ENCODE measurements around the gene MRPL21. TPM values are rescaled to one million over a fixed set of nuclear protein-coding genes. Genes with fewer than 3 reads are reported as not detected.
A peak's percentile ranks its signal among the peaks of the same experiment; 100 is the strongest.

The MRPL21 gene
- total RNA-seq, 1 donor from 2014 or later: 73.8 TPM

DNA sequence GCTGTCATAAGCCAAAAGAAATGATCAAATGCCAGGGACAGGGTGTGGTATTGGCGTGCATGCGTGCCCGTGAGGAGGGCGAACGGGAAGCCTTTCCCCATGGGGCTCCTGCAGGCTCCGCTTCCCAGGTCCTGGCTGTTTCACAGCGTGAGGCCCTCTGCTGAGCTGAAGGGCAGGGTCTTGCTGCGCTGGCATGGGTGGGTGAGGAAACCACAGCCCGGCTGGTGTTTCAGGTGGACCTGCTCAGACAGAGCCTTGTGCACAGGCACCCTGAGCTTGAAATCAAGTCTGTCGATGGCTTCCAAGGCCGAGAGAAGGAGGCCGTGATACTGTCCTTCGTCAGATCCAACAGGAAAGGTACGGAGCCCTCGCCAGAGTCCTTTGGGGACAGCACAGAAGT is 31.4 kb upstream of the MRPL21 start:
- DNase-seq (ENCODE audit: low read depth in 2 of 2): no peak

DNA sequence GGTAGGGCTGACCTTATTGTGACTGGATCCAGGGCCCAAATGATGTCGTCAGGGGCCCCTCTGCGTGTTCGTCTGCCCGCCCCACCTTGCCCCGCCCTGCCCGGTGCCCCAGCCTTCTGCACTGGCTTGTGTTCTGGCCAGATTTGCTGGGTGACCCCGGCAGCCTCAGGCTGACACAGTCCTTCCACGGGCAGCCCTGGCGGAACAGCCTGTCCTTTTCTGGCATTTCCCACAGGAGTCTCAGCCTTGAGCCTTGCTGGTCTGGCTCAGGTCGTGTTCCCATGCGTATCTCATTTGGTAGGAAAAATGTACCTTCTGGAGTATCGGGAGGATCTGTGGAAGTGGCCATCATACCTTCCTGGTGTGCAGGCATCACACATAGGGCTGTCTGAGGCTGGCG is 31.0 kb upstream of the MRPL21 start:
- no peak for DNase-seq (ENCODE audit: low read depth in 2 of 2)

DNA sequence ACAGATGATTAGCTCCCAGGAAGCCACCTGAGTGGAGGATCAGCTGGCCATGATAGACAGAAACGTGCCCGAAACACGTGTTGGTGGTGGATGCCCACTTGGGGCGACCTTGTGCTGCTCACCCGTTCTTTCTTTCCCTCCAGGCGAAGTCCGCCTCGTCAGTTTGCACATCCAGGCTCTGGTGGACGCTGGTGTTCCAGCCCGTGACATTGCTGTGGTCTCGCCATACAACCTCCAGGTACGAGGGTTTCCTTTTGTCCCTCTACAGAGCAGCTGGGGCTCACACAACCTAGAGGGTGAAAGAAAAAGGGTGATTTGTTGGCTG is 30.7 kb upstream of the MRPL21 start:
- DNase-seq (ENCODE audit: low read depth in 2 of 2): no peak

- DNase-seq (ENCODE audit: low read depth in 2 of 2): no peak
Measured at GRCh38 chr11:68933605-68934320, 30.1 kb upstream of the MRPL21 start.

GRCh38 chr11:68932933-68933577 is 29.4 kb upstream of the MRPL21 start:
- no peak for DNase-seq (ENCODE audit: low read depth in 2 of 2)

DNA sequence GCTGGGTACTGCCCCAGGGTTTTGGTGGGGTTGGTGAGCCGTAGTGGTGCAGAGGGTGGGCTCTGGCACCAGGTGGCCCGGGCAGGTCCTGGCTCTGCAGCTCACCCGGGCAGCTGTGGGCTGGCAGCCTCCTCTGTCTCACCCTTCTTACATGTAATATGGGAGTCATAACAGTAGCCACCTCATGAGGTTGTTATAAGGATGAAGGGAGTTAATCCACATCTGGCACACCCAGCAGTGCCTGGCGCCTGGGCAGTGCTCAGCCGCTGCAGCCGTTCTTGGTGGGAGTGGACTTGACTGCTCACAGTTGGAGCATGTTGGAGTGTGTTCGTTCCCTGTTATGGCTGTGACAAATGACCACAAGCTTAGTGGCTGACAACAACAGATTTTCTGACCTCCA is 28.7 kb upstream of the MRPL21 start:
- no peak for DNase-seq (ENCODE audit: low read depth in 2 of 2)

GRCh38 chr11:68931911-68932310 is 28.3 kb upstream of the MRPL21 start:
- DNase-seq (ENCODE audit: low read depth in 2 of 2): no peak

DNA sequence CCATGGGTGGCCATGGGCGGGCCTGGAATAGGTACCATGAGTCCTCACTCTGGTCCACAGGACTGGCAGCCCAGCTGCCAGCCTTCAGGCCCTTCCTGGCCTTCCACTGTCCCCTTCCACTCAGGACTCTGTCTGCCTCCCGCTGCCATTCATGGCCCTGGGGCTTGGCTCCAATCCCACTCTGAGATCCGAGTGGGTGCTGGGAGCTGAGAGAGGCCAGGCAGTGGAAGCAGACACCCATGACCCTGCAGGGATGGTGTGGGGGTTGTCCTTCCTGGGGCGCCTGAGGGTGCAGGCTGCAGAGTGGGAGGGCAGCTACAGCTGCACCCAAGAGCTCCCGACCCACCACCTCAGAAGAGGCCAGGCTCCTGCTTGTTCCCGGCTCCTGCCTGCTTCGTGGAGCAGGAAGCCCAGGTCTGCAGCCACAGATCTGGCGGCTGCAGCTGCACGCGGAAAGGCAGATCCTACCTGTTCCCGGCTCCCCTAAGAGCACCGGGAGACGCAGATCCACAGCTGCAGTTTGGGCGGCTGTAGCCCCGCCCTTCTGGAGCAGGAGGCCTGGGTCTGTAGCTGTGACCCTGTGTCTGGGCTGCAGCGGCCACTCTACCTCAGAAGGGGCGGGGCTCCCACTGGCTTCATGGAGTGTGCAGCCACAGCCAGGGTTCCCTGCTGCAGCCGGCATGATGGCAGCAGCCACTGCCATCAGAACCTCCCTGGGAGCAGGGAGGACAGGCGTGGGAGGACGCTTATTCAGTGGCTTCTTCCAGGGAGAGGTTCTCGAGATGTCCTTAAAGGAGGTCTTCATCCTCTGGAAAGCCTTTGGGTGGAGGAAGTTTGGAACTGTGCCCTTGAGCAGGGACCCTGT is 27.6 kb upstream of the MRPL21 start:
- no peak for DNase-seq (ENCODE audit: low read depth in 2 of 2)

DNA sequence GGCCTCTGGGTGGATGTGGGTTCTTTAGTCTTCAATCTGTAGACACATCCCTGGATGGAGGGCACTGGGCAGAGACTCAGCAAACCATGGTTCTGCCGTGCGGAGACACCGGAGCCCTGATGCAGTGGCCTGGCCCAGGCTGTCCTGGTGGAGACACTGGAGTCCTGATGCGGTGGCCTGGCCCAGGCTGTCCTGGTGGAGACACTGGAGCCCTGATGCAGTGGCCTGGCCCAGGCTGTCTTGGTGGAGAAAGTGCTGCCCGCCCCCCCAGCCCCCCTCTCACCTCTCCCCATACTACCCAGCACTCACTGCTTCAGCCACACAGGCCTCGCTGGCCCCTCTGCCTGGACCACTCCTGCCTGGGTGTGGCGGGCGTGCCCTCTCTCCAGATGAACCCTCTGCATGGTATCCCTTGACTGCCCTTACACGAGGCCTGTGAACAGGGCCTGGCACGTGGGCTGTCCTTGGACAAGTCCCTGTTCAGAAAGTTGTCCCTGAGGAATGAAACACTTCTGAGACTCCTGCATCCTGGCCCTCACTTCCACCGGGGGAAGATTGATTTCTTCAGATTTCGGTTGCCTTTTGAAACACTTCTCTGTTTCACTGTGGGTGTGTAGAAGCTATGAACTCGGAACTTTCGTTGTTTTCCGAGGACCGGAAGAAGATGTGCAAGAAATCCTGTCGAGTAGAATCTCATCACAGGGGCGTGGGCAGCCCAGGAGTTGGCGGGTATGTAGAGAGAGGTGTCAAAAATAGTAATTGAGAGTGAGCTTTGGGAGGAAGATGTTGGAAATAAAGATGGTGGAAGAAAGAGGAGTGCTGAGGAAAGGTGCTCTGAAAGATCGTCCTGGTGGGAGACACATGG is 26.3 kb upstream of the MRPL21 start:
- DNase-seq (ENCODE audit: low read depth in 2 of 2): no peak

DNA sequence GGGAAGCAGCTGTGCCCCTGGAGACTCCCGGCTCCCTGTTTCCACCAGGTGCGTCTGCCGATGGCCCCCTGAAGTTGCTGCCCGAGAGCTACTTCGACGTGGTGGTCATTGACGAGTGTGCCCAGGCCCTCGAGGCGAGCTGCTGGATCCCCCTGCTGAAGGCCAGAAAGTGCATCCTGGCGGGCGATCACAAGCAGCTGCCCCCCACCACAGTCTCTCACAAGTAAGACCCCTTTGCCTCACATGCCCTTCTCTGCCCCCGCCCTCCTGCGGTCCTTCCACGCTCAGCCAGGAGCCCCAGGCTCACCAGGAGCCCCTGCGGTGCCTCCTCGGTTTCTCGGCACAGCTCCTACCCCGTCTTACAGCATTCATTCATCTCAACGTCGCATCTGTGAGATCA is 25.5 kb upstream of the MRPL21 start:
- DNase-seq (ENCODE audit: low read depth in 2 of 2): no peak

- DNase-seq (ENCODE audit: low read depth in 2 of 2): no peak
Measured at GRCh38 chr11:68928136-68928880, 24.7 kb upstream of the MRPL21 start.

DNA sequence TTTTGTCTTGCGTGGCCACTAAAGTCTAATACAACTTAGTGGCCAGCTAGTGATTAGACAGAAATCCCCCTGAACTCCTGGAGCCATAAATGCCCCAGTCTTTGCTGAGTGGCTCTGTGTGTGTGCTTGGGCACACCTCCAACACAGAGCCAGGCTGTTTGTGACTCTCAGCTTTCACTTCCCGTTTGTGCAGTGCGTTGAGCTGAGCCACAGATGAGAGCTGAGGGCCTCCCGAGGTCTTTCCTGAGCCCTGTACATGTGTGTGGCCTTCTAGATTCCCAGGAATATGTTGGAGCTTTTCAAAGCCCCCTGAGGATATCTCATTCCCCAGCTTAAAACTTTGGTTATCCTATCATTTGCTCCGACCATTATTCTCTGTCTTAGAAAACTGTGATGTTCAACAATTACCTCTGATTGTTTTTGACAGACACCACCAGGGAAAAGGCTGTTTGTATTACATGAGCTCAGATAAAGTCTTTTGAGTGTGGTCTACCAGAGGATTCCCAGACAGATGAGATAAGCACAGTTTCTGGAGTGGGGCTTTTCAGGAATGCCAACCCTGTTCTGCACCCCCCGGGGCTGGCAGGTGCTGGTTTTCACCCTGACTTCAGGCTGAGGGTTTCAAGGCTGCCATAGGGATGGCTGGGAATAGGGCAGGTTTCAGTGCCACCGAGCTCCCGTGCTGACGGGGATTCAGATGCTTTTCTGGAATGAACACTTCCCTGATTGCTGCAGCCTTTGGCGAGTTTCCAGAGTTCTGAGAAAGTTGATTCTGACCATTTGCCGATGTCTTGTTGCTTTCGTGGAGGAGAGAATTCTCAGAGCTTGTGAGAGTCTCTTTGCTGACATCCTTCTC is 23.9 kb upstream of the MRPL21 start:
- peak in 1 of 2 donors; percentile 74 for DNase-seq (ENCODE audit: low read depth in 2 of 2)

- DNase-seq (ENCODE audit: low read depth in 2 of 2): no peak
Measured at GRCh38 chr11:68925611-68926010, 22.0 kb upstream of the MRPL21 start.

- no peak for DNase-seq (ENCODE audit: low read depth in 2 of 2)
Measured at GRCh38 chr11:68924073-68924925, 20.7 kb upstream of the MRPL21 start.

DNA sequence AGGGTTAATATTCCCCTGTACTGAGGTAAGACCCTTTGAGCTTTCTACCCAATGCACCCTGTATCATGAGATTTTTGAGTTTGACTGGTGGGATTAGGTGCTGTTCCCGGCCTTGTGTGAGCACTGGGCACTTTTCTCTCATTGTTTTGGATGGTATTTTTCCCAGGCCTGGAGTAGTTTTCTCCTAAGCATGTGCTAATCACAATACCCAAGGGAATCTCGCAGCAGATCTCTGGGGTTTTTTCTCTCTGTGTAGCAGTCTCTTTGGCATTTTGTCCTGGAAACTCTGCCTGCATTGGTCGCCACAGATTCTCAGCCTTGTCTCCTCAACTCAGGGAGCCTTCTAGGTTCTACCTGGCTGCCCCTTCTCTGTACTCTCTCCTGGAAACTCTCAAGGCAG is 20.0 kb upstream of the MRPL21 start:
- DNase-seq (ENCODE audit: low read depth in 2 of 2): no peak

DNA sequence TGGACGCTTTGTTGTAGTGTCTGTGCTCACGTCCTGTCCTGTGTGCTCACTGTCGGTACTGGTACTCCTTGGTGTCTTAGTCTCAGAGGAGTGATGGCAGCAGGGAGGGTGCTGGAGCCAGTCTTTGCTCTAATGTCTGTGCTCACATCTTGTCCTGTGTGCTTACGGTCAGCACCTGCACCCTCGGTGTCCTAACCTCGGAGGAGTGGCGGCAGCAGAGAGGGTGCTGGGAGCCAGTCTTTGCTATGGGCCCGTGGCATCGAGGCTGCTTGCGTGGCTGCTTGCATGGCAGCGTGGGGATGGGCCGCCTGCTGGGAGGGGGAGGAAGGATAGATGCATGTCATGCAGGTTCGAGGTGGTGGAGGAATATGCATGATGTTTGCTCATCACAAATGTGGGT is 12.8 kb upstream of the MRPL21 start:
- DNase-seq (ENCODE audit: low read depth in 2 of 2): no peak

- DNase-seq (ENCODE audit: low read depth in 2 of 2): no peak
Measured at GRCh38 chr11:68914761-68915160, 11.1 kb upstream of the MRPL21 start.

DNA sequence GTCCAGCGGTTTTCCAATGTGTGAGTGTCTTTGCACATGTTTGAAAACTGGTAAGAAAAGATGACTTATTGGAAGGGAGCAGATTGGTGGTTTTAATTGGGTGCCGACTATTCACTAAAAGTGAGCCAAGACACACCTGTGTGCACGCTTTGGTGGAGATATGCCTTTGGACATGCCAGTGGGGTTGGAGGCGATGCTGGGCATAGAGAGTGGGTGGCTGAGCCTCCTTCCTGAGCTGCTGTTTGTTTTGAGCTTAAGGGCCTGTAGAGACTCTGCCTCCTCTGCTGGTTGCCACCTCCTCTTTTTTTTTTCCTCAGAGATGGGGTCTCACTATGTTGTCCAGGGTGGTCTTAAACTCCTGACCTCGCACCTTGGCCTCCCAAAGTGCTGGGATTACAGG is 9.6 kb upstream of the MRPL21 start:
- DNase-seq (ENCODE audit: low read depth in 2 of 2): no peak

GRCh38 chr11:68912254-68912653 is 8.6 kb upstream of the MRPL21 start:
- DNase-seq (ENCODE audit: low read depth in 2 of 2): no peak
